ENCODE measurements around the gene FABP1.

FABP1 gene

GRCh38 chr2:88127888-88128653, at the start of gene FABP1:
FABP1 (minus strand) TSS chr2:88128062; CDS start chr2:88128017, 45 bp downstream.
- H3K27ac ChIP-seq = no peak within 1 kb of the TSS
- TF ChIP-seq CTCF (conservative IDR thresholded peaks at IDR 0.05; ENCODE audit: low read depth) = no peak
- ChIA-PET POLR2A (ENCODE audit: low non-redundant PET) (no interaction called here), CTCF (no interaction called here)
- no peak for DNase-seq (ENCODE audit: low spot score)

GRCh38 chr2:88177556-88177955, 49.7 kb upstream of the FABP1 start:
- ChIA-PET CTCF (interaction anchor here (0.6 to 1.2 kb wide), 4 partner anchors 14 to 126 kb away, joined by 3 to 4 read pairs (median 4); no protein-coding TSS in a partner anchor), POLR2A (ENCODE audit: low non-redundant PET) (no interaction called here)
- H3K27ac ChIP-seq = no peak overlapping the region
- TF ChIP-seq CTCF (conservative IDR thresholded peaks at IDR 0.05; ENCODE audit: low read depth) = no peak
- no peak for DNase-seq (ENCODE audit: low spot score)

- no peak overlapping the region for H3K27ac ChIP-seq
- POLR2A ChIA-PET (ENCODE audit: low non-redundant PET) = no interaction called here
- CTCF ChIA-PET = interaction anchor here (1.1 kb wide), 1 partner anchor 117 kb away, joined by 4 read pairs; no protein-coding TSS in a partner anchor
- DNase-seq (ENCODE audit: low spot score) = no peak
- no peak for TF ChIP-seq CTCF (conservative IDR thresholded peaks at IDR 0.05; ENCODE audit: low read depth)
Observed at GRCh38 chr2:88176352-88176984, 48.6 kb upstream of the FABP1 start.

GRCh38 chr2:88172882-88173281, 45.0 kb upstream of the FABP1 start:
- TF ChIP-seq CTCF (conservative IDR thresholded peaks at IDR 0.05; ENCODE audit: low read depth) = no peak
- POLR2A ChIA-PET (ENCODE audit: low non-redundant PET) = no interaction called here
- DNase-seq (ENCODE audit: low spot score) = no peak
- H3K27ac ChIP-seq = no peak overlapping the region
- CTCF ChIA-PET = interaction anchor here (0.5 kb wide), 1 partner anchor 431 kb away, joined by 3 read pairs; no protein-coding TSS in a partner anchor

GRCh38 chr2:88171966-88172365, 44.1 kb upstream of the FABP1 start:
- ChIA-PET POLR2A (ENCODE audit: low non-redundant PET) (no interaction called here), CTCF (interaction anchor here (0.6 kb wide), 1 partner anchor 382 kb away, joined by 4 read pairs; no protein-coding TSS in a partner anchor)
- no peak overlapping the region for H3K27ac ChIP-seq
- no peak for TF ChIP-seq CTCF (conservative IDR thresholded peaks at IDR 0.05; ENCODE audit: low read depth)
- no peak for DNase-seq (ENCODE audit: low spot score)

GRCh38 chr2:88170472-88170892, 42.6 kb upstream of the FABP1 start:
- no peak overlapping the region for H3K27ac ChIP-seq

More at GRCh38 chr2:88170472-88170892, 42.6 kb upstream of the FABP1 start:
- ChIA-PET POLR2A (ENCODE audit: low non-redundant PET) (interaction anchor here (1.3 kb wide), 1 partner anchor 116 kb away, joined by 3 read pairs; no protein-coding TSS in a partner anchor), CTCF (interaction anchor here (2.1 kb wide), 1 partner anchor 110 kb away, joined by 11 read pairs; no protein-coding TSS in a partner anchor)
- TF ChIP-seq CTCF (conservative IDR thresholded peaks at IDR 0.05; ENCODE audit: low read depth) = no peak
- DNase-seq (ENCODE audit: low spot score) = no peak

Data from RWPE1 (cell line).